DMS53 (cell line): ENCODE data around the gene HSPB9.
"Not testable (repeated sequence)": the region's sequence is repeated elsewhere in the genome, so short reads cannot be mapped to it uniquely, and the experiment has no call there.

Experiments used
- DNase-seq: peaks from one replicate; lab custom pipeline; 2025; lab: John Stamatoyannopoulos, UW

The HSPB9 gene

GRCh38 chr17:42143138-42143537 lies 20.5 kb downstream of the HSPB9 start:
- DNase-seq: not testable (repeated sequence)

GRCh38 chr17:42146911-42147607 lies 24.5 kb downstream of the HSPB9 start:
- no peak for DNase-seq

DNA sequence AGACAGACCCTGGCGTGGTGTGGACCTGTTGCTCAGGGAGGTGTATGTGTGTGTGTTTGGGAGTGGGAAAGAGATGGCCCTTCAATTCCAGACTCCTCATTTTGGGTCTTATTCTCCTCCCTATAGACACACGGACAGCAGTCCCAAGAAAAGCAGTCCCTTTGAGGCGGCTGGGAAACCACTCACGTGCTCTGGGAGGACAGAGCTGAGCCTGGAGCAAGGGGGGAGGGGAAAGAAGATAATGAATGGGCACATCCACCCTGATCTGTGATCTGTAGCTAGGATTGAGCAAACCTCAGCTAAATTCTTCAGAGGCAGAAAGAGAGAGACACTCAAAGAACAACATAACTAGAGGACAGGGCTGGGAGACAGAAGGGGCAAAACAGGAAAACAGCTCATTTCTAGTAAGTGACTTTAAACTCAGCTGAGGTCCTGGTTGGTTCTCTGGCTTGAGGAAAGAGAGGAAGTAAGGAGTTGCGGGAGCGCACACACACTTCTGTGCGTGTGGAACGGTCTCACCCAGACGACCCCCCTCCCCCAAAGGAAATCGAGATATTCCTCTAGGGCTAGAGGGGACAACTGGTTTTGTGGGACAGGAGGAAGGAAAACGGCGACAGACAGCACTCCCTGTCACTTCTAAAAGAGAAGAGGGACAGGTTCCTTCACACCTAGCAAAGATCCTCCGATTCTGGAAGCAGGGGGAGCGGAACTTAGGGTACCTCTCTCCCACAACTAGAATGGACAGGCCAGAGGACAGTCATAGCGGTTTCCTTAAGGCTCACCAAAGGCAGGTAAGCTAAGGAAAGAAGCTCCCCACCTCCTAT lies 31.5 kb downstream of the HSPB9 start:
- DNase-seq: peak; percentile 31

DNA sequence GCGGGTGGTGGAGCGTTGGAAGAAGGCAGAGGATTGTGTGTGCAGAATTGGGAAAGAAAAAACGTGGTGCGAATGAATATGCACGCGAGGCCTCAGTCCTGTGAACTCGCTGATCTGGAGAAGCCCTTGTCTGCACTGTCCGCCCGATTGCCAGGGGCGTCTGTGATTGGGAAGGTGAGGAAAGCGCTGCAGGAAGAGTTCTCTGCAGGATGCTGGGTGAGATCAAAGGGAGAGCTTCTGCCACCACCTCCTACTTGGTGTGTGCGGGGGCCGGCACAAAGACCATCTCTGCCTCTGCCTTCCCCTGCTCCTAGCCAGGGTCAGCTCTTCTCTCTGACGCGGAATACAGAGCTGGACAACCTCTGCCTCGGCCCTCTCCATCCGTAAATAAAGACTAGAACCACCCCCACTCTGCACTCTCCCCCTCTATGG lies 33.0 kb downstream of the HSPB9 start:
- DNase-seq: no peak

DNA sequence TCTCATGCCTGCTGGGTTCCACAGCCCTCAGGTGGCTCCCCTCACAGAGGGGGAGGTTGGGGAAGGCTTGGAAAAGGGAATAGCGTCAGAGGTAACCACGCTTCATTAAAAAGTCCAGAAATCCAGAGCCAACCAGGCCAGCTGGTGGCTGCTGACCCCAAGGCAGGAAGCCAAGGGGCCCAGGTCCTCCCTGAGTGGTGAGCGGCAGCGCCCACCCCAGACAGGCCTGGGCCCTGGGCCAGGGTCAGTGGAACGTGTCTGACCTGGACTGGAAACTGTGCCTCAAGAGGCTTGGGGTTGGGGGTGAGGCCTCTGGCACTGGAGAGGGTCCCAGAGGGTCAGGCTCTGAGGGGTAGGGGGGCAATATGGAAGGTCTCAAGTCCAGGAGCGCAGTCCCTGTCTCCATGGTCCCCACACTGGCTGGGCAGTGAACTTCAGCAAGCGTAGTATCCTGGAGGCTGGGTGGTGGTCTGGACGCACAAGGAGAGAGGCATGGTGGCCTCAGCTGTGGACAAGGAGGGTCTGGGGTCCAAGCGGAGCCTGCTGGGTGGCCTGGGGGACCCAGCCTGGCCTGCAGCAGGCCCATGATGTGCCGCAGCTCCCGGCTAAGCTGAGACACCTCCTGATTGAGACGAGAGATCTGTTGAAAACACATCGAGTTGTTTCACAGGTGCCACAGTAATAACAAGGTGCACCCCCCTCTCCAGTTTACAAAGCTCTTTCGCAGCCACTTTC lies 37.4 kb downstream of the HSPB9 start:
- DNase-seq: no peak

DNA sequence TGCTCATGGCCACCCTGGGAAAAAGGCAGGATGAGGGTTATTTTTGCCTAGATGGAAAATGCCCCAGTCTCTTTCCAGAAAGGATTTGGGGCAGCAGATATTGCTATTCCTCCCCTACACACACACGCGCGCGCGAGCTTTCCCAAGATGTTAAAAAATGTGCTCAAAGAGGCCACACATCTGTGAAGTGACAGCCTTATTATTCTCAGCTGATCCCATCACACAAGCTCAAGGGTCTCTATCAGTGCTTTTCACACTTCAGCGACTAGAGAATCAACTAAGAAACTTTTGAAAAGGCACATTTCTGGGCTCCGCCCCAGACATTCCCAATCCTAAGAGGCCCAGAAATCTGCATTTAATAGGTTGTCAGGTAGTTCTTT lies 37.9 kb downstream of the HSPB9 start:
- no peak for DNase-seq

DNA sequence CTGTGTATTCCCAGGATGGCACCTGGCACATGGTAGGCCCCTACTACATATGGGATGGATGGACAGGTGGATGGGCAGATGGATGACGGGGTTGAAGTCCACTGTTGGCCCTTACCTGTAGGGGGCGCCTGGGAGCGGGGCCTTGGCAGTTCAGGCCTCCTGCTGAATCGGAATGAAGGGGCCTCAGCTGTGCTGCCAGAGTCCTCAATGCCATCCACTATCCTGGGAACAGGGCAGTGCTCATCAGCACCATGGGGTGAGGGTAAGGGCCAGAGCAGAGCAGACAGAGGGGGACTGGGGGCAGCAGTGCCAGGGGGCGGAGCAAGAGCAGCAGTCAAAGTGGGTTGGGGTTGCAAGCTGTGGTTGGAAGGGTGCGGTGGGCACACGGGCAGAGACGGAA lies 40.5 kb downstream of the HSPB9 start:
- DNase-seq: peak; percentile 46

DNA sequence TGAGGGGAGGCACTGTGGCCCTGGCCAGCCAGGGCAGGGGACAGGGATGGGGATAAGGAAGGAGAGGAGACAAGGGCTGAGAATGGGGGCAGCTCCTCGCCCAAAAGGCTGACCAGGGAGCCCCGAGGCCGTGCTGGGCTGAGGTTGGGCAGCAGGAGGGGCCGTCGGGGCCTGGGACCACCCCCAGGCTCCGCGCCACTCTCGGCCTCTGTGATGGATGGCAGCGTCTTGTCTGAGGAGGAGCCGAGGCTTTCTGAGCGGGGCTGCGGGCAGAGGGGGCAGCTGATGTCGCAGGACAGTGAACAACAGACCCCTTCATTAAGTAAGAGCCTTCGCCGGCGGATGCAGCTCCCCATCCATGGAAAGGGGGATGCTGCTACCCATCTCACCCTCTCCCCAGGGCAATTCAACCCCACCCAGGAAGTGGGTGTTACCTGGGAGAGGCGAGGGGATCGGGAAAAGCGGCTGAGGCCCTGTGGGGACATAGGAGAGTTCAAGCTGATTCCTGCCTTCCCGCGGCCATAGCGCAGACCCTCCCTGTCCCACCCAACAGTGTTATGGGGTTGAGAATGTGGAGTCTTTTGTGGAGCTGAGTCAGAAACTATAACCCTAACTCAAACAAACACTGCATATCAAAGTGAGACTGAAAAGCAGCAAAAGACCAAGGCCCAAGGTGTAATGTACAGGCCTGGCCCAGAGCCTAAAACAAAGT lies 41.2 kb downstream of the HSPB9 start:
- DNase-seq: no peak

- no peak for DNase-seq
Observed at GRCh38 chr17:42165751-42166150, 43.1 kb downstream of the HSPB9 start.

DNA sequence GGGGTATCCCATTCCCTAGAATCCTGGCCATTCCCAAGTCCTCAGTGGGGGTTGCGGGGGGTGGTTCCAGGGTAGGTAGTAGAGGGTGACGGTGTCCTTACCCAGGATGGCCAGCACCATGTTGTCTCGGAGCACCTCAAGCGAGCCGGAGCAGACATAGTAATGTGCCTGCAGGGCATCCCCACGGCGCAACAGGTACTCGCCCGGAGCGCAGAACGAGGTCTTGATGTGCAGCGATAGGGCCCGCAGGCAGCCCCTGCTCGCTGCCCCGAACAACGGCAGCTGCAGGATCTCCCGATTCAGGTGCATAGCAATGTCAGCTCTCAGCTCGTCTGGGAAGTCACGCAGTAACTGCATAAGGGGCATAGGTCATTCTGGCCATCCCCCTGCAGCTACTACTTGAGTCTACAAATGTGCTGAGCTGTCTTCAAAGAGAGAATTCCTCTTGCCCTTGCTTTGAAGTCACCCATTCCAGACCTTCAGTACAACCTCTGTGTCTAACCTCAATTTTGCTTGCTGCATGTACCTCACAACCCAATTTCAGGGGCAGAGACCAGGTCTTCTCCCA lies 43.7 kb downstream of the HSPB9 start:
- no peak for DNase-seq

- DNase-seq: no peak
Observed at GRCh38 chr17:42167807-42168206, 45.2 kb downstream of the HSPB9 start.

GRCh38 chr17:42169351-42169750 lies 46.7 kb downstream of the HSPB9 start:
- DNase-seq: no peak

GRCh38 chr17:42171831-42172230 lies 49.2 kb downstream of the HSPB9 start:
- DNase-seq: no peak
